ENCODE data around the gene RGS9.

DNA sequence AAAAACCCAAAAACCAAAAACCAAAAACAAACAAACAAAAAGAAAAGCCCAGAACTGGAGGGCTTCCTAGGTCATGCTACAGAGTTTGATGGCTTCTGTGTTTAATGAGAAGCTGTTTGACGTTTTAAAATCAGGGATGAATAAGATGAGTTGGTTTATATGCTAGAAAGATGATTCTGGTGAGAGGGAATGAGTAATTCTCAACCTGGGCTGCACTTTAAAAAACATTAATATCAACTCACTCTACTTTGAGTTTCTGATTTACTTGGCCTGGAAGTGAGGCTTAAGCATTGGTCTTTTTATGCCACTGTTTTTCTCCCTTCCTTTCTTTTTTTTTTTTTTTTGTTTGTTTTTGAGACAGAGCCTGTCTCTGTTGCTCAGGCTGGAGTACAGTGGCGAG, 5.1 kb downstream of the RGS9 start:
- TF ChIP-seq, protein P1, sequence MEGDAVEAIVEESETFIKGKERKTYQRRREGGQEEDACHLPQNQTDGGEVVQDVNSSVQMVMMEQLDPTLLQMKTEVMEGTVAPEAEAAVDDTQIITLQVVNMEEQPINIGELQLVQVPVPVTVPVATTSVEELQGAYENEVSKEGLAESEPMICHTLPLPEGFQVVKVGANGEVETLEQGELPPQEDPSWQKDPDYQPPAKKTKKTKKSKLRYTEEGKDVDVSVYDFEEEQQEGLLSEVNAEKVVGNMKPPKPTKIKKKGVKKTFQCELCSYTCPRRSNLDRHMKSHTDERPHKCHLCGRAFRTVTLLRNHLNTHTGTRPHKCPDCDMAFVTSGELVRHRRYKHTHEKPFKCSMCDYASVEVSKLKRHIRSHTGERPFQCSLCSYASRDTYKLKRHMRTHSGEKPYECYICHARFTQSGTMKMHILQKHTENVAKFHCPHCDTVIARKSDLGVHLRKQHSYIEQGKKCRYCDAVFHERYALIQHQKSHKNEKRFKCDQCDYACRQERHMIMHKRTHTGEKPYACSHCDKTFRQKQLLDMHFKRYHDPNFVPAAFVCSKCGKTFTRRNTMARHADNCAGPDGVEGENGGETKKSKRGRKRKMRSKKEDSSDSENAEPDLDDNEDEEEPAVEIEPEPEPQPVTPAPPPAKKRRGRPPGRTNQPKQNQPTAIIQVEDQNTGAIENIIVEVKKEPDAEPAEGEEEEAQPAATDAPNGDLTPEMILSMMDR (conservative IDR thresholded peaks at IDR 0.05 in 1 of 2, IDR thresholded peaks at IDR 0.05 in 1 of 2; ENCODE audit: low read depth in 1 of 2, low read length in 2 of 2) = no peak
- no peak for TF ChIP-seq EZH2 (IDR thresholded peaks at IDR 0.05; ENCODE audit: low read length, missing control alignments)

Data from fibroblast of lung (primary cell).